Measurements from ENCODE around the gene ISG20L2. TPM values are rescaled to one million over a fixed set of nuclear protein-coding genes. Genes with fewer than 3 reads are reported as not detected.

Gene ISG20L2
- polyA plus RNA-seq, 2 of the 4 experiments (the other 2 are of a cell fraction) = 29.6 to 42.5 TPM

- ATAC-seq (no peak), DNase-seq (ENCODE audit: low read depth in 1 of 2, low spot score in 1 of 2) (no peak), FAIRE-seq (no peak)
- Histone ChIP-seq H3K4me1 (peaks cover 24% of the 10 kb centered on the region), H3K27ac (no peak overlapping the region), H3K4me2 (no peak overlapping the region), H3K9me3 (no peaks in the 10 kb centered on the region), H3K4me3 (no peak overlapping the region)
- ChIA-PET POLR2A (interaction anchor here (0.6 kb wide), 1 partner anchor 35 kb away, joined by 5 read pairs; no protein-coding TSS in a partner anchor), CTCF (interaction anchor here (0.8 to 52.1 kb wide), 5 partner anchors 7 to 189 kb away, joined by 3 to 2258 read pairs (median 5); partner anchors contain the start of genes CRABP2, ISG20L2, METTL25B and NES)
- WGBS (ENCODE audit: missing lambda C conversion rate) = 81% methylated on average over 8 of the region's 8 CpGs
- TF ChIP-seq MAFK (IDR thresholded peaks at IDR 0.05; ENCODE audit: partially characterized antibody) (peak; percentile 24), RAD21 (conservative IDR thresholded peaks at IDR 0.05 in 1 of 2, IDR thresholded peaks at IDR 0.05 in 1 of 2) (no peak), JUN (IDR thresholded peaks at IDR 0.05) (no peak)
These were observed 27.6 kb downstream of the ISG20L2 start for GRCh38 chr1:156700736-156701531.

DNA sequence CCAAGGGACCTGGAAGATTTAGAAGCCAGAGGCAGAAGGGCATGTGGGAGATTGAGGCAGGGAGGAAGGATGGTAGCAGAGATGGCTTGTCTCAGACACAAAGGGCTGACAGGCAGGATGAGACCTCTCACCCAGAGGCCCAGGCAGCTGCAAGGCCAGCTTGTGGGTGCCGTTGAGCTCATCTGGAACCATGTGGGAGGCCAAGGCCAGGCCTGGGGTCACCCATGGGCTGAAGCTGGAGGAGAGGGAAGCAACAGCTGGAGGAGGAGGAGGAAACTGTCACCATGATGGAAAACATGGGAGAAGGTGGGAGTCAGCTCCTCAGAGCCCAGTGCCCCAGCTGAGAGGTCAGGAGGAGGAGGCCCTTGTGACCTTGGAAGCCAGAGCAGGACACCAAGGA lies 29.6 kb downstream of the ISG20L2 start:
- ATAC-seq (no peak), DNase-seq (ENCODE audit: low read depth in 1 of 2, low spot score in 1 of 2) (no peak), FAIRE-seq (no peak)
- Histone ChIP-seq H3K9me3 (no peaks in the 10 kb centered on the region), H3K27ac (no peak overlapping the region), H3K4me2 (no peak overlapping the region), H3K4me3 (no peak overlapping the region), H3K4me1 (peaks cover 13% of the 10 kb centered on the region; the same call in 2 of the 3 replicates)
- POLR2A ChIA-PET = no interaction called here
- CTCF ChIA-PET = interaction anchor here (1.2 to 52.1 kb wide), 3 partner anchors 5 to 39 kb away, joined by 4 to 2258 read pairs (median 2258); partner anchors contain the start of genes CRABP2, ISG20L2, METTL25B and NES
- WGBS (ENCODE audit: missing lambda C conversion rate) = 75% methylated on average over 1 of the region's 1 CpG
- TF ChIP-seq NPAS2 (CRISPR knock-in tag; IDR thresholded peaks at IDR 0.05; ENCODE audit: borderline replicate concordance) (no peak), RCOR1 (IDR thresholded peaks at IDR 0.05; ENCODE audit: low read depth, low read length) (no peak), HOXB5 (CRISPR knock-in tag; IDR thresholded peaks at IDR 0.05) (no peak)

DNA sequence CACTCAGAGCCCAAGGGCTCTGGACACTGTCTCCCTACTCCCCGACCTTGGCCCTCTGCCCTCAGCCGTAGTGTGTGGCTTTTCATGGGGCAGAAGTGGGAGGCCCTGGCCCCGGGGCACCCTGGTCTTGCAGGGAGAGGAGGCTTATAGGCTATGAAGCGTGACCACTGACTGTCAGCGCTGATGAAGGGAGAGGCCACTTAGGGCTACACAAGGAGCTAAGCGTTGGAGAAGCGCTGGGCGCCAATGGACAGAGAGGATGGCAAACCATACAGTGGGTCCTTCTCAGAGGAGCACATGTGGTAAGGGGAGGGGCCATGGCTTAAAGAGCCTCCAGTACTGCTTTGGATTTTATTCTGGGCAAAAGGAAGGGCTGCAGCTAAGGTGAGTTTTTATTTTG lies 31.1 kb downstream of the ISG20L2 start:
- ATAC-seq (no peak), DNase-seq (ENCODE audit: low read depth in 1 of 2, low spot score in 1 of 2) (no peak), FAIRE-seq (no peak)
- no peaks in the 10 kb centered on the region for H3K9me3 ChIP-seq
- POLR2A ChIA-PET = interaction anchor here (0.6 kb wide), 1 partner anchor 36 kb away, joined by 3 read pairs; no protein-coding TSS in a partner anchor
- CTCF ChIA-PET = interaction anchor here (0.6 to 52.1 kb wide), 5 partner anchors 4 to 149 kb away, joined by 3 to 2258 read pairs (median 4); partner anchors contain the start of genes CRABP2, ISG20L2, METTL25B and NES
- 73% methylated on average over 8 of the region's 8 CpGs for WGBS (ENCODE audit: missing lambda C conversion rate)
- no peak overlapping the region for H3K4me2 ChIP-seq
- no peak overlapping the region for H3K27ac ChIP-seq
- H3K4me1 ChIP-seq = peaks cover 21% of the 10 kb centered on the region
- H3K4me3 ChIP-seq = no peak overlapping the region
- TF ChIP-seq ZC3H11A (IDR thresholded peaks at IDR 0.05) (no peak), TP53 (CRISPR knock-in tag; IDR thresholded peaks at IDR 0.05) (no peak), RCOR1 (IDR thresholded peaks at IDR 0.05; ENCODE audit: low read depth, low read length) (no peak), HOXB13 (CRISPR knock-in tag; IDR thresholded peaks at IDR 0.05; ENCODE audit: low read depth) (no peak), REST (IDR thresholded peaks at IDR 0.05) (no peak), SREBF2 (IDR thresholded peaks at IDR 0.05) (no peak), RARB (CRISPR knock-in tag; IDR thresholded peaks at IDR 0.05) (no peak), RFX5 (IDR thresholded peaks at IDR 0.05) (no peak), HES2 (IDR thresholded peaks at IDR 0.05) (no peak), ZSCAN20 (CRISPR knock-in tag; IDR thresholded peaks at IDR 0.05) (no peak), CBX8 (IDR thresholded peaks at IDR 0.05) (no peak), ATOH8 (CRISPR knock-in tag; IDR thresholded peaks at IDR 0.05; ENCODE audit: low read depth) (no peak)
- TF ChIP-seq, protein P1, sequence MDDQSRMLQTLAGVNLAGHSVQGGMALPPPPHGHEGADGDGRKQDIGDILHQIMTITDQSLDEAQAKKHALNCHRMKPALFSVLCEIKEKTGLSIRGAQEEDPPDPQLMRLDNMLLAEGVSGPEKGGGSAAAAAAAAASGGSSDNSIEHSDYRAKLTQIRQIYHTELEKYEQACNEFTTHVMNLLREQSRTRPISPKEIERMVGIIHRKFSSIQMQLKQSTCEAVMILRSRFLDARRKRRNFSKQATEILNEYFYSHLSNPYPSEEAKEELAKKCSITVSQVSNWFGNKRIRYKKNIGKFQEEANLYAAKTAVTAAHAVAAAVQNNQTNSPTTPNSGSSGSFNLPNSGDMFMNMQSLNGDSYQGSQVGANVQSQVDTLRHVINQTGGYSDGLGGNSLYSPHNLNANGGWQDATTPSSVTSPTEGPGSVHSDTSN (IDR thresholded peaks at IDR 0.05) = no peak

Measured in A549 (cell line).